Stomach smooth muscle (tissue), 2 donors: ENCODE results near the gene ERICH4.
A peak's percentile ranks its signal among the peaks of the same experiment; 100 is the strongest.

Source experiments
- H3K27ac ChIP-seq: one replicate; pipeline ENCODE4 v1.7.0; 2013; ENCODE audit warnings: mild to moderate bottlenecking, low read length, inconsistent platforms
- H3K27me3 ChIP-seq, 2 donors: one replicate each; pipeline ENCODE4 v1.7.0; 2013; ENCODE audit warnings: low read length in 2 of 2; ENCODE audit not compliant: insufficient read depth in 2 of 2, control insufficient read depth in 1 of 2
- H3K36me3 ChIP-seq, 2 donors: one replicate each; pipeline ENCODE4 v1.7.0; 2013; ENCODE audit warnings: low read length in 2 of 2; ENCODE audit not compliant: control insufficient read depth in 2 of 2, insufficient read depth in 2 of 2
- H3K4me1 ChIP-seq: one replicate; pipeline ENCODE4 v1.7.0; 2013; ENCODE audit warnings: low read length; ENCODE audit not compliant: control insufficient read depth, insufficient read depth
- H3K4me3 ChIP-seq, 2 donors: one replicate each; pipeline ENCODE4 v1.7.0; 2013; ENCODE audit warnings: low read length in 2 of 2
- H3K9ac ChIP-seq, 2 donors: one replicate each; pipeline ENCODE4 v1.7.0; 2013; ENCODE audit warnings: low read length in 2 of 2, mild to moderate bottlenecking in 1 of 2
- H3K9me3 ChIP-seq, 2 donors: one replicate each; pipeline ENCODE4 v1.7.0; 2013; ENCODE audit warnings: low read length in 2 of 2; ENCODE audit not compliant: control insufficient read depth in 2 of 2
- donor health status: healthy.
- donor health status: Pancreatic carcinoma.

ERICH4 gene, protein sequence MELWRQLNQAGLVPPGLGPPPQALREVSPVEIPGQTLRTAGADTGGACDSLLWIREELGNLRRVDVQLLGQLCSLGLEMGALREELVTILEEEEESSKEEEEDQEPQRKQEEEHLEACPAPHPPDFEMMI

DNA sequence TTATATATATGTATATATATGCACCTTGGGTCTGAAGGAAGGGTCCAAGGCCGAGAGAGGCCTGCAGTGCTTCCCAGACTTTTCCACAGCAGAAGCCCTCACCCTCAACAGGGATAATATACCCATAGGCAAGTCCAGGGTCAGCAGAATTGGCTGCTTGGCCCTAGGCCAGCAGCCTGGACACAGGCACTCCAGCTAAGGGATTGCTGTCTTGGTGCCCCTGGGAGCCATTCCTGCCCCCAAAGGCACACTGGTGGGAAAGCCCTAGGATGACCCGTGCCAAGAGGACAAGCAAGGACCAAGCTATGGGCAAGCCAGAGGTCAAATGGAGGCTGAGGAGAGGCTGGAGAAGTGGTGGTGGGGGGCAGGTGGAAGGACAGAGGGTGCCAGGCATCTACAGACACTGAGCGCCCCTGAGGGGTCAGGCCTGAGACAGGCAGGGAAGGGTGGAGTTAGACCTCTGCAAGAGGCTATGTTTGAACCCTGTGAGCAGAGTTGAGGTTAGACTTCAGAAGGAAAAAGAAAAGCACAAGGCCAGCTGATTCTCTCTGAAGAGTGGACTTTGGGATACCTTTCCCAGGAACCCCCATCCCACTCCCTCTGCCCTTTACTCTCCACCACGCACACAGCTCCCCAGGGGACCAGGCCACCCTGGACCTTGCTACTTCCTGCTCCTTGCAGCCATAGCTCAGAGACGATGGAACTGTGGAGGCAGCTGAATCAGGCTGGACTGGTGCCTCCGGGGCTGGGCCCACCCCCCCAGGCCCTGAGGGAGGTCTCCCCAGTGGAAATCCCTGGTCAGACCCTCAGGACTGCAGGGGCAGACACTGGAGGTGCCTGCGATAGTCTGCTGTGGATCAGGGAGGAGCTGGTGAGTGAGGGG, at the start of gene ERICH4:
Gene ERICH4 (plus strand): TSS at position 684 of the 883 bp plus-strand sequence. CDS start 14 bp downstream, at position 698.
- peaks cover 0 to 3% of the 10 kb centered on the region in 2 donors for H3K36me3 ChIP-seq
- peaks cover 2% of the 10 kb centered on the region for H3K4me1 ChIP-seq
- no peak within 1 kb of the TSS for H3K27ac ChIP-seq
- H3K9me3 ChIP-seq = no peaks in the 10 kb centered on the region
- H3K4me3 ChIP-seq = no peak within 1 kb of the TSS
- no peak within 1 kb of the TSS for H3K9ac ChIP-seq
- H3K27me3 ChIP-seq = peaks cover 5 to 15% of the 10 kb centered on the region in 2 donors

DNA sequence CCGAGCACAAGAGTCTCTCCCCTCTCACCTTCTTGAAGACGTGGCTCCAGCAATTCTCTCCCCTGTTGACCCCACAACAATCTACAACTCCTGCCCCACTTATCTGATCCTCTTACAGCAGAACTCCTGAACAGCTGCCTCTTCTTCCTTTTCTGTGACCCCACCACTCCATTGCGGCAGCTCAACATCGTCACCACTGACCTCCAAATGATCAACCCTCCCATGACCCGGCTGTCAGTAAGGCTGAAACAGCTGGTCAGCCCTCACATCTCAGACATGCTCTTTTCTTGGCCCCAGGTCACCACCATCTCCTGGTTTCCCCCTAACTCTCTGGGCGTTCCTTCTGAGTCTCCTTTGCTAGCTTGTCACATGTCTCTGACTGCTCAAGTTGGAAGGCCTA, 47.6 kb upstream of the ERICH4 start:
- peaks cover 19% of the 10 kb centered on the region for H3K4me1 ChIP-seq
- no peak overlapping the region for H3K4me3 ChIP-seq
- no peaks in the 10 kb centered on the region for H3K27me3 ChIP-seq
- H3K9me3 ChIP-seq = no peaks in the 10 kb centered on the region
- peaks cover 0 to 10% of the 10 kb centered on the region in 2 donors for H3K36me3 ChIP-seq
- H3K27ac ChIP-seq = no peak overlapping the region
- H3K9ac ChIP-seq = no peak overlapping the region

- H3K4me3 ChIP-seq = peak within 1 kb of the TSS; percentile 88 to 100
- H3K9ac ChIP-seq = peak within 1 kb of the TSS; percentile 88 to 95
- H3K27me3 ChIP-seq = no peaks in the 10 kb centered on the region
- H3K36me3 ChIP-seq = peaks cover 0 to 4% of the 10 kb centered on the region in 2 donors
- no peaks in the 10 kb centered on the region for H3K9me3 ChIP-seq
- peaks cover 19% of the 10 kb centered on the region for H3K4me1 ChIP-seq
- H3K27ac ChIP-seq = peak within 1 kb of the TSS; percentile 92
These were observed 45.6 kb upstream of the ERICH4 start, which contains the start of the genes BCKDHA and EXOSC5 for GRCh38 chr19:41397086-41398049. Gene BCKDHA (plus strand): TSS chr19:41397818. CDS start chr19:41397828, 10 bp downstream. Gene EXOSC5 (minus strand): TSS chr19:41397359. CDS start chr19:41397328, 31 bp downstream.

GRCh38 chr19:41398050-41398418, 44.9 kb upstream of the ERICH4 start:
- Histone ChIP-seq H3K4me1 (peaks cover 19% of the 10 kb centered on the region), H3K27me3 (no peaks in the 10 kb centered on the region), H3K9me3 (no peaks in the 10 kb centered on the region), H3K9ac (peak overlapping the region; percentile 88 to 95), H3K36me3 (peaks cover 2 to 4% of the 10 kb centered on the region in 2 donors), H3K4me3 (peak overlapping the region; percentile 88 to 90), H3K27ac (peak overlapping the region; percentile 92)

- peak overlapping the region; percentile 88 to 90 for H3K4me3 ChIP-seq
- H3K27ac ChIP-seq = peak overlapping the region; percentile 92
- peak overlapping the region; percentile 88 to 95 for H3K9ac ChIP-seq
- peaks cover 19% of the 10 kb centered on the region for H3K4me1 ChIP-seq
- H3K36me3 ChIP-seq = peaks cover 4 to 7% of the 10 kb centered on the region in 2 donors
- H3K9me3 ChIP-seq = no peaks in the 10 kb centered on the region
- H3K27me3 ChIP-seq = no peaks in the 10 kb centered on the region
These were observed 44.4 kb upstream of the ERICH4 start for GRCh38 chr19:41398598-41398997.

DNA sequence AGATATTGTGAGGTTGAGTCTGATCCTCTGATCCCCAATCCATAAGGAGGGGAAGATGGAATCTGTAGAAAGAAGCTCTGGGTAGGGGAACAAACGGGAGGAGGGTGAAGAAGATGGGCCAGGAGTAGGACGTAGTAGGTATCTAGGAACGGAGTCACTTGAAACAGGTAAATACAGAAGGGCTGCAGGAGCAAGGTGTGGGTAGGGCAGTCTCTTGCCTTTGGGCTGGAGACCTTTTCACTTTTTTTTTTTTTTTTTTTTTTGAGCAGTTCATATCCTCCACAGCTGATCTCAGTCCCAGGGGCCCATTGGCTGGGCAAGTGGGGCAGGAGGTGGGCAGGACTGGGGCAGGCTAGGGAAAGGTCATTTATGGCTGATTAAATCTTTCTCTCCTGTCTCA, 43.9 kb upstream of the ERICH4 start:
- H3K36me3 ChIP-seq = peaks cover 4 to 7% of the 10 kb centered on the region in 2 donors
- H3K4me1 ChIP-seq = peaks cover 19% of the 10 kb centered on the region
- no peaks in the 10 kb centered on the region for H3K9me3 ChIP-seq
- H3K9ac ChIP-seq = peak overlapping the region in 1 of 2 donors; percentile 88
- no peak overlapping the region for H3K27ac ChIP-seq
- H3K4me3 ChIP-seq = peak overlapping the region; percentile 88 to 90
- H3K27me3 ChIP-seq = no peaks in the 10 kb centered on the region

DNA sequence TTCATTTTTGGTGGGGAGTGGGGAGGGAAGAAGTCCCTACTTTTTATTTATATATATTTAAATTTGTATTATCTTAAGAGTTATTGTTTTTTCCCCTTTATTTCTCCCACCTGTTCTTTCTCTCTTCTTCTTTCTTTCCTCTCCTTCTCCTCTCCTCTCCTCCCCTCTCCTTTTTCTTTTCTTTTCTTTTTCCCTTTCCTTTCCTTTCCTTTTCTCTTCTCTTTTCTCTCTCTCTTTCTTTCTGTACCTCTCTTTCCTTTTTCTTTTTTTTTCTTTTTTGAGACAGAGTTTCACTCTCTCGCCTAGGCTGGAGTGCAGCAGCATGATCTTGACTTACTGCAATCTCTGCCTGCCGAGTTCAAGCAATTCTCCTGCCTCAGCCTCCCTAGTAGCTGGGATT, 43.4 kb upstream of the ERICH4 start:
- no peaks in the 10 kb centered on the region for H3K9me3 ChIP-seq
- H3K9ac ChIP-seq = no peak overlapping the region
- no peaks in the 10 kb centered on the region for H3K27me3 ChIP-seq
- H3K27ac ChIP-seq = no peak overlapping the region
- no peak overlapping the region for H3K4me3 ChIP-seq
- H3K4me1 ChIP-seq = peaks cover 19% of the 10 kb centered on the region
- H3K36me3 ChIP-seq = peaks cover 4 to 7% of the 10 kb centered on the region in 2 donors

GRCh38 chr19:41401483-41401882, 41.5 kb upstream of the ERICH4 start:
- Histone ChIP-seq H3K27ac (no peak overlapping the region), H3K36me3 (peaks cover 4 to 7% of the 10 kb centered on the region in 2 donors), H3K4me1 (peaks cover 19% of the 10 kb centered on the region), H3K9me3 (no peaks in the 10 kb centered on the region), H3K9ac (no peak overlapping the region), H3K27me3 (no peaks in the 10 kb centered on the region), H3K4me3 (no peak overlapping the region)

DNA sequence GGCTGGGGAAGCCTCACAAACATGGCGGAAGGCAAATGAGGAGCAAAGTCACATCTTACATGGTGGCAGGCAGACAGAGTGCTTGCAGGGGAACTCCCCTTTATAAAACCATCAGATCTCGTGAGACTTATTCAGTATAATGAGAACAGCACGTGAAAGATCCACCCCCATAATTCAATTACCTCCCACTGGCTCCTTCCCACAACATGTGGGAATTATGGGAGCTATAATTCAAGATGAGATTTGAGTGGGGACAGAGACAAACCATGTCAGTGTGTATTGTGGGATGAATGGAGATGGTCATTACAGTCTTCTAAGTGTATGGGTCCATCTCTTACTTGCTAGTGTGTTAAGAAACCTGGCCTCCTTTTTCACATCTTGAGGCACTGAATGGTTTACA, 40.9 kb upstream of the ERICH4 start:
- H3K4me3 ChIP-seq = no peak overlapping the region
- peaks cover 4 to 7% of the 10 kb centered on the region in 2 donors for H3K36me3 ChIP-seq
- peaks cover 17% of the 10 kb centered on the region for H3K4me1 ChIP-seq
- no peak overlapping the region for H3K9ac ChIP-seq
- no peaks in the 10 kb centered on the region for H3K27me3 ChIP-seq
- no peaks in the 10 kb centered on the region for H3K9me3 ChIP-seq
- no peak overlapping the region for H3K27ac ChIP-seq
